ENCODE results near the gene CENPF.
"Not testable (repeated sequence)": the region's sequence is repeated elsewhere in the genome, so short reads cannot be mapped to it uniquely, and the experiment has no call there.

CENPF gene

GRCh38 chr1:214602764-214603657 is at the start of gene CENPF:
Gene CENPF, plus strand, starts transcription at chr1:214603195. Its CDS starts 10,560 bp downstream, at chr1:214613755.
- DNase-seq (ENCODE audit: low read depth in 2 of 2) = peak; percentile 71 to 78

- DNase-seq (ENCODE audit: low read depth in 2 of 2) = no peak
Measured at GRCh38 chr1:214557952-214558735, 44.9 kb upstream of the CENPF start.

- no peak for DNase-seq (ENCODE audit: low read depth in 2 of 2)
Measured at GRCh38 chr1:214563881-214564280, 39.1 kb upstream of the CENPF start.

- no peak for DNase-seq (ENCODE audit: low read depth in 2 of 2)
Measured at GRCh38 chr1:214565310-214565709, 37.7 kb upstream of the CENPF start.

- DNase-seq (ENCODE audit: low read depth in 2 of 2) = no peak
Measured at GRCh38 chr1:214566158-214567104, 36.6 kb upstream of the CENPF start.

- no peak for DNase-seq (ENCODE audit: low read depth in 2 of 2)
Measured at GRCh38 chr1:214567481-214567980, 35.5 kb upstream of the CENPF start.

- no peak for DNase-seq (ENCODE audit: low read depth in 2 of 2)
Measured at GRCh38 chr1:214568328-214568727, 34.7 kb upstream of the CENPF start.

GRCh38 chr1:214569357-214570004 is 33.5 kb upstream of the CENPF start:
- DNase-seq (ENCODE audit: low read depth in 2 of 2) = no peak

- no peak for DNase-seq (ENCODE audit: low read depth in 2 of 2)
Measured at GRCh38 chr1:214570442-214570841, 32.6 kb upstream of the CENPF start.

GRCh38 chr1:214571281-214571680 is 31.7 kb upstream of the CENPF start:
- DNase-seq (ENCODE audit: low read depth in 2 of 2) = no peak

GRCh38 chr1:214573386-214574318 is 29.3 kb upstream of the CENPF start:
- no peak for DNase-seq (ENCODE audit: low read depth in 2 of 2)

GRCh38 chr1:214574598-214575411 is 28.2 kb upstream of the CENPF start:
- no peak for DNase-seq (ENCODE audit: low read depth in 2 of 2)

GRCh38 chr1:214576120-214576519 is 26.9 kb upstream of the CENPF start:
- DNase-seq (ENCODE audit: low read depth in 2 of 2) = not testable (repeated sequence)

GRCh38 chr1:214579183-214579582 is 23.8 kb upstream of the CENPF start:
- no peak for DNase-seq (ENCODE audit: low read depth in 2 of 2)

GRCh38 chr1:214581785-214582184 is 21.2 kb upstream of the CENPF start:
- no peak for DNase-seq (ENCODE audit: low read depth in 2 of 2)

- no peak for DNase-seq (ENCODE audit: low read depth in 2 of 2)
Measured at GRCh38 chr1:214582289-214582891, 20.6 kb upstream of the CENPF start.

GRCh38 chr1:214583113-214583512 is 19.9 kb upstream of the CENPF start:
- DNase-seq (ENCODE audit: low read depth in 2 of 2) = no peak

GRCh38 chr1:214583824-214584554 is 19.0 kb upstream of the CENPF start:
- DNase-seq (ENCODE audit: low read depth in 2 of 2) = no peak

All from stimulated activated CD4-positive, alpha-beta T cell treated with anti-CD3 and anti-CD28 coated beads, Interleukin-1b, Interleukin-23, amount 100 ng/mL, for 1 hour (primary cell).